Stimulated activated CD8-positive, alpha-beta memory T cell treated with anti-CD3 and anti-CD28 coated beads, Interleukin-15, amount 100 ng/mL, for 48 hours (primary cell): ENCODE data around the gene AP1G1.
"Not testable (repeated sequence)": the region's sequence is repeated elsewhere in the genome, so short reads cannot be mapped to it uniquely, and the experiment has no call there.

Source experiments
- DNase-seq, 2 donors: peaks; one replicate each; pipeline ENCODE4 v3.0.0-alpha.2; 2020; ENCODE audit warnings: low read depth in 2 of 2

Gene AP1G1

GRCh38 chr16:71808593-71809459 lies at the start of gene AP1G1:
Gene AP1G1, minus strand, starts transcription at chr16:71808834. Its CDS starts 19,355 bp downstream, at chr16:71789479.
- DNase-seq, result peak; percentile 87 to 89

DNA sequence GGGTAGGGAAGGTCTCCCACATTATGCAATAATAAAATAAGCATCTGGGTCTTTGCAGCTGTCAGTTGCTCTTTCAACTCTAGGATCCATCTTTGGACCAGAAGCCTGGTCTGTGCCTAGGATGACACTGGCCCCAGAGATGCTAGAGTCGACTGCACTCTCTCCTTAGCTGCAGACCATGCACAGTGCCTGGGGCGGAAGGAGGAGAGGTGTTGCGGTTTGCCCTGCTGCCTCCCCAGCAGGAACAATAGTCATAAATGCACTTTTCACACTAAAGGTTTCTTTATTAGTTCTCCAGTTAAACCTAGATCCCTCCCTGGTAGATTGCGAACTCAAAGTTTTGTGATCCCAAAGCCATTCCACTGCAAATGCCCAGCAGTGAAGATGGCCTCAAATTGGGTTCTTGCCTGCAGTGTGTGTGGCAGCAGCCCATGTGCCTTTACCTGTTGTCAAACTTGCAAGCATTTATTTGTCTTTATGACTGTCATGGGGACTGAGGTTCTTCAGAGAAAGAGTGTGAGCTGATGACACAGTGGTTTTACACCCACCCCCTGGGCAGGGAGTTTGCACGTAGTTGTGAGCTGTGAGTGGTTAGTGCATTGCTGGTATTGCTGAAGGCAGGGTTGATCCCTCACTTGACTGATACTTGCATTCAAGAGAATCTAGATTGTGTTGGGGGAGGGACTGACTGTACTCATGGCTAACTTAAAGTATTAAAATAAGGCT lies 47.5 kb upstream of the AP1G1 start:
- peak; percentile 32 to 34 for DNase-seq

GRCh38 chr16:71854369-71854948 lies 45.8 kb upstream of the AP1G1 start:
- DNase-seq, result no peak

DNA sequence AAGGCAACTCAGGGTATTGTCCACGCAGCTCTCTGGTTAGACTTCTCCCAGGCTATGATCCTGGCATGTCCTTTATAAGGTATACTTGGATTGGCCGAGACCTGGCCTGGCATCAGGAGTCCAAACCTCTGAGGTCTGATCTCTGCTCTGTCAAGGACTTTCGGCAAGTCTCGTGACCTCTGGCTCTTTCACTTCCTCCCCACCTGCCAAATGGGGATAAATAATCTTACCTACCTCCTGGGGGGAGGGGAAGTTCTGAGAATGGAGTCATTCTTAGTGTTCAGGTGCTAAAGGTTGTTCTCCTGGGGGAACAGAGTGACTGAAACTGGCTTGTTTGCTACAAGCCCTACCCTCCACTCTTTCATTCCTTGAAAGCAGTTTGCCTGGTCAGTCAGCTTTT lies 44.8 kb upstream of the AP1G1 start:
- DNase-seq, result no peak

DNA sequence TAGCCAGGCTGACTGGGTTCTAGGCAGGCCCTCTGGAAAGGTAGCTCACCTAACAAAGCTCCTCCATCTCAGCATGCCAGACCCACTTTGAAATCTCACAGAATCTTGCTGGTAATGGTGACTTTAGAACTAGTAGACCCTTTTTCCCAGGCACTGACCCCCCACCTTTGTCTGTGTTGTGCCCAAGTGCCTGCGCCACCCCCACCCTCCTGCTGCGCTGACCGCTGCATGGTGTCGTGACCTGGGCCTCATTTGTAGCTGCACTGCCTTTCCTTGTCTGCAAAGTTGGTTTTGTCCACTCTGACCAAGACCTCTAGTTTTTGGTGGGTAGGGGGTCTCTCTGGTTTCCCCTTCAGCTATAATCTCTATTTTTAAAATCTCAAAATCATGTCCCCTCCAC lies 43.9 kb upstream of the AP1G1 start:
- DNase-seq, result no peak

GRCh38 chr16:71852158-71852557 lies 43.5 kb upstream of the AP1G1 start:
- no peak for DNase-seq

- DNase-seq, result no peak
Observed at GRCh38 chr16:71851746-71852145, 43.1 kb upstream of the AP1G1 start.

DNA sequence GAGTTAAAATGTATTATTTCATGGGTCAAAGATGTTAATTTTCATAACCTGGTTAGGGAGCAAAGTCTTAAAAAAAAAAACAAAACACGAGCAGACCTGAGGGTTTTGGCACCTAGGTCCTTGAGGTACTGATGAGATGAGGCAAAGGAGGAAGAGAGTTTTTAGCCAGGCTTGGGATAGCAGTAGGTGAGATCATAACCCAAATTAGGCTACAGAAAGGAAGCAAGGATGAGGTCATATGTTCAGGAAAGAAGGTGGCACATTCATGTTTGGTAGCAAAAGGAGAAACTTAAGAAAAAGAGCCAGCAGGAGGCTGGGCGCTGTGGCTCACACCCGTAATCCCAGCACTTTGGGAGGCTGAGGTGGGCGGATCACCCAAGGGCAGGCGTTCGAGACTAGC lies 40.0 kb upstream of the AP1G1 start:
- DNase-seq, result no peak

DNA sequence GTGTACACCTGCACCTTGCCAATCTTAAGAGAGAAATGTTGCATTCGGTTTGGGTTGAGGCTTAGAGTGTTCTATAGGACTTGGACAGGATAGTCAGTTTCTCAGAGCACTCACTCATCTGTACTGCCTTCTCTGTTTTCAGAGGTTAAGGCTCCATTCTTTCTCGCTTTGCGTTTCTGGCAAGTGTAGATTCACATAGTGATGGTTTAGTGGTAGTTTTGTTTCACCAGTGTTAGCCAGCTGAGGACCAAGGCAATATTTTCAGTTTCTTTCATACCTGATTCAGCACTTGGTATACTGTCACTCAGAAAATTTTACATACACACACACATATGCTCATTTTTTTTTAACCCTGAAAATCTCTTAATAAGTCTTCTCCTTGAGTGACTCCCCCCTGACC lies 38.5 kb upstream of the AP1G1 start:
- DNase-seq, result no peak

DNA sequence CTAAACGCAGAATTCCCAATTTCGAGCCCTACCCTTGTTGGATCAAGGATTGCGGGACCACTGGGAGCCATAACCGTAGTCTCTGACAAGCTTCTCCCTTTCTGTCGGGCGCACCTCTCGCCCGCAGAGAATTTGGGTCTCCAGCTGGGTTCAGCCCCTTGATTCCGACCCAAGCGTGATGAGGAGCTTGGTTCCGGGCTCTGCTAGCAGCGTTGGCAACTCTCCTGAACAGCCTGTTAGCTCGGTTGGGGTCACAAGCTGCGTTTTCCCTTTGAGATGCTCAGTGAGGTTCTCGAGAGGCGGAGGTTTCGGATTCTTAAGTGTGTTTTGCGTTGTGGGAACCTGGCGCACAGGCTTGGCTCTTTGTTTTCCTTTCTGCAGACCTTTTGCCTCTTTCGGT lies 37.8 kb upstream of the AP1G1 start:
- DNase-seq, result no peak

DNA sequence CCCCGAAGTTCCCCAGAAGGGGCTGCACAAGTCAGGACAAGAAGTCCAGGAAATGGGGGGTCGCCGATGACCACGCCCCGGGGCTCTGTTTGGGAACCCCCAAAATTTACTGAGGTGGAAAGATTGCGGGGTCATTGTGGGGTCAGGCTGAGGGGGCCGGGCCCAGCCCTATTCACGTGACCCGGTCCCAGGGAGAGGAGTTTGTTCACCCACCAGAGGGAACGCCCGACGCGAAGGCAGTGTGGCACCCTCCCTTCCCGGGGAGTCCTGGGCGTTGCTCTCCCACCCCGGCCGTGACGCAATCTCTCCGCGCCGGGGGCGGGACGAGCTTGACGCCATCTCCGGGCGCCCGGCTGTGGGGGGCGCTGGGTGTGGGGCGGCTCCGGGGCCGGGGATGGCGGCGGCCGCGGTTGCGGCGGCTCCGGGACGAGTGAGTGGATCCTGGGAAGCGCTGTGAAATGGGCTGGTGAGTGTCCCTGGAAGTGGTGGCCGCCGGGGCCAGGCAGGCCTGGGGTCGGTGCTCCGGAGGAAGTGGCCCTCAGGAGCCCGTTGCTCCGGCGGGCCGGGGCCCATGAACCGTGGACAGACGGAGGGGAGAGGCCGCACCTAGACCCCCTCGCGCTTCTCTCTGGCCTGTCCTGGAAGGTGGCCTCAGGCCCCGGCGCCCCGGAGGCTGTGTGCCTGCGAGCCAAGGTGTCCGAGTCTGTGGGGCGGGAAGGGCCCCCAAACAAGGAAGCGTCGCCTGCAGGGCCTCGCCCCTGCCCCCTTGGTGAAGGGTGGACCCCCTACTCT lies 37.2 kb upstream of the AP1G1 start, which contains the start of gene ATXN1L:
Gene ATXN1L (plus strand): TSS at position 338 of the 792 bp plus-strand sequence. CDS start 3,765 bp downstream, outside the sequence.
- peak; percentile 90 to 91 for DNase-seq

- no peak for DNase-seq
Observed at GRCh38 chr16:71843572-71843971, 34.9 kb upstream of the AP1G1 start.

- no peak for DNase-seq
Observed at GRCh38 chr16:71840052-71840451, 31.4 kb upstream of the AP1G1 start.

DNA sequence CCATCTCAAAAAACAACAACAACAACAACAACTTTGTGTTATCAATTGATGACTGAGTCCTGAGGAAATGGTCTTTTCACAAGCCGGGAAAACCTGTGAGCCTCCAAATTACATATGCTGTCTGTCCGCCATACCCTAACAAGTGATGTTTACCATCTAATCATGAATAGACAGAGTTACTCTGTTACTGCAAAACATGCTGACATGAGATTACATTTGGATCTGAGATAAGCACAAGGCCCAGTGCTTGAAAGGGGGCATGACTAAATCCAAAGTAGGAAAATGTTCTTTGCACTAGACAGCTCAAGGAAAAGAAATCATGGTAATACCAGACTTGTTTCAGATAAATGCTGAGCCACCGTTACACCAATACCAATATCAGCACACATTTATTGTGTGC lies 28.5 kb upstream of the AP1G1 start:
- DNase-seq, result no peak

DNA sequence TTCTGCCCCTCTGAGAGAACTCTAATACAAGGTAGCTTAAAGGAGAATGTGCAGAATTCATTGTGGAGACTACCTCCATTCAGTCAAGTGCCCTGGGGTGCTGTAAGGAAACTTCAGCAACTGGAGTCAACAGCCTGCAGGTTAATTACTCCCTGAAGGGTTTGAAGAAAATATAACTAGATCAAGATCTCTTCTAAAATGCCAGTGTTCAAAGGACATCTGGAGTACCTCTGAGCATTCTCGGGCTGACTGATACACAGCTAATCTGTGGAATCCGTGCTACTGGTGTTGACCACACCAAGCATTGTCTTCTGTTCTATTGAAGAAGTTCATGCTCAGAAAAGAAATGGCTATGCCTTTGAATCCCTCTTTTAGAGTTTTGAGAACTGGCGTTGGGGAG lies 25.7 kb upstream of the AP1G1 start:
- DNase-seq, result no peak

- not testable (repeated sequence) for DNase-seq
Observed at GRCh38 chr16:71832112-71832511, 23.5 kb upstream of the AP1G1 start.

- DNase-seq, result not testable (repeated sequence)
Observed at GRCh38 chr16:71831698-71832097, 23.1 kb upstream of the AP1G1 start.

GRCh38 chr16:71830359-71830758 lies 21.7 kb upstream of the AP1G1 start:
- DNase-seq, result no peak

- DNase-seq, result no peak
Observed at GRCh38 chr16:71826533-71827017, 17.9 kb upstream of the AP1G1 start.

DNA sequence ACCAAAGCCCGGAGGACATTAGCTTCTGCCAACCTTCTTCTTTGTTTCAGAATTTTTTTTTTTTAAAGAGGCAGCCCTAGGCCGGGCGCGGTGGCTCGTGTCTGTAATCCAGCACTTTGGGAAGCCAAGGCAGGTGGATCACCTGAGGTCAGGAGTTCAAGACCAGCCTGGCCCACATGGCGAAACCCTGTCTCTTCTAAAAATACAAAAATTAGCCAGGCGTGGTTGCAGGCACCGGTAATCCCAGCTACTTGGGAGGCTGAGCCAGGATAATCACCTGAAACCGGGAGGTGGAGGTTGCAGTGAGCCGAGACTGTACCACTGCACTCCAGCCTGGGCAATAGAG lies 8.5 kb upstream of the AP1G1 start:
- DNase-seq, result not testable (repeated sequence)

DNA sequence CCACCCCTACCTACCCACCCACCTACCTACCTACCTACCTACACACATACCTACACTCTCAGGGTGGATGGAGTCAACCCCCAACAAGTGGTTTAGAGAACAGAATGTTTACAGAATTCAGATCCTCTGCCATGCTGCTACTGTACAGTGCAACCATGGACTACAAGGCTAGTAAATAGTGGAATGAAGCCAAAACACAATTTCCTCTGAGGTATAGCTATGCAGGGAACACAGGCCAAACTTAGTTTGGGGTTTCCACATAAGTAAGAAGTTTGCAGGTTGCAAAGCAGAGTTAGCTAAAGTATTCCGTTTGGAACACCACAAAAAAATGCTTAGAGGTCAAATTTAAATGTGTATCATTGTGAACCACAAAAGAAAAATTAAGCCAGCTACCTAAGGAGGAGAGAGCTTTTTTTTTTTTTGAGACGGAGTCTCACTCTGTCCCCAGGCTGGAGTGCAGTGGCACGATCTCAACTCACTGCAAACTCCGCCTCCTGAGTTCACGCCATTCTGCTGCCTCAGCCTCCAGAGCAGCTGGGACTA lies 2.7 kb upstream of the AP1G1 start:
- no peak for DNase-seq
